Vagina (tissue), 2 donors: ENCODE results near the gene CAMSAP1.

Experiments
- POLR2A ChIP-seq, 2 donors: fragments of 450-650 bp; IDR thresholded peaks; one replicate each; pipeline ENCODE4 v1.6.1; 2017; ENCODE audit warnings: antibody characterized with exemption in 2 of 2, mild to moderate bottlenecking in 2 of 2, moderate library complexity in 2 of 2
- TF ChIP-seq, protein P1 (sequence below), 3 experiments: fragments of 450-650 bp in 2 of 3; fragments of 200-600 bp in 1 of 3; sonication (generic) in 1 of 3; IDR thresholded peaks; one replicate each; pipeline ENCODE4 v1.5.1; 2017 to 2019; ENCODE audit warnings: antibody characterized with exemption in 3 of 3, mild to moderate bottlenecking in 2 of 3, moderate library complexity in 2 of 3

DNA sequence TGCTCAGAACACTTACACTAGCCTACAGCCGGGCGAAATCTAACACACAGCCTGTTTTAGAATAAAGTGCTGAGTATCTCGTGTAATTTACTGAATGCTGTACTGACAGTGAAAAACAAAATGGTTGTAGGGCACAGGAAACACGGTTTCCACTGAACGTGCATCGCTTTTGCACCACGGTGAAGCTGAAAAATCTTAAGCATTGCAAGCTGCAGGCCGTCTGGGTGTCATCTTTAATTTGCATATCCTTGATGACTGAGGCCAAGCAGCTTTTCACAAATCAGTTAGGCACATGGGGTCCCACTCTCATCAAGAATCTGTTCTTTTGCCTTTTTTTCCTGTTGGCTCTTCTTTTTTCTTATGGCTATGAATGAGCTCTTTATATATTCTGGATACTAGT, 58.2 kb downstream of the CAMSAP1 start:
- TF ChIP-seq, protein P1, sequence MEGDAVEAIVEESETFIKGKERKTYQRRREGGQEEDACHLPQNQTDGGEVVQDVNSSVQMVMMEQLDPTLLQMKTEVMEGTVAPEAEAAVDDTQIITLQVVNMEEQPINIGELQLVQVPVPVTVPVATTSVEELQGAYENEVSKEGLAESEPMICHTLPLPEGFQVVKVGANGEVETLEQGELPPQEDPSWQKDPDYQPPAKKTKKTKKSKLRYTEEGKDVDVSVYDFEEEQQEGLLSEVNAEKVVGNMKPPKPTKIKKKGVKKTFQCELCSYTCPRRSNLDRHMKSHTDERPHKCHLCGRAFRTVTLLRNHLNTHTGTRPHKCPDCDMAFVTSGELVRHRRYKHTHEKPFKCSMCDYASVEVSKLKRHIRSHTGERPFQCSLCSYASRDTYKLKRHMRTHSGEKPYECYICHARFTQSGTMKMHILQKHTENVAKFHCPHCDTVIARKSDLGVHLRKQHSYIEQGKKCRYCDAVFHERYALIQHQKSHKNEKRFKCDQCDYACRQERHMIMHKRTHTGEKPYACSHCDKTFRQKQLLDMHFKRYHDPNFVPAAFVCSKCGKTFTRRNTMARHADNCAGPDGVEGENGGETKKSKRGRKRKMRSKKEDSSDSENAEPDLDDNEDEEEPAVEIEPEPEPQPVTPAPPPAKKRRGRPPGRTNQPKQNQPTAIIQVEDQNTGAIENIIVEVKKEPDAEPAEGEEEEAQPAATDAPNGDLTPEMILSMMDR (IDR thresholded peaks at IDR 0.05): no peak
- TF ChIP-seq POLR2A (IDR thresholded peaks at IDR 0.05): no peak
